ENCODE data around the gene PUS1.

DNA sequence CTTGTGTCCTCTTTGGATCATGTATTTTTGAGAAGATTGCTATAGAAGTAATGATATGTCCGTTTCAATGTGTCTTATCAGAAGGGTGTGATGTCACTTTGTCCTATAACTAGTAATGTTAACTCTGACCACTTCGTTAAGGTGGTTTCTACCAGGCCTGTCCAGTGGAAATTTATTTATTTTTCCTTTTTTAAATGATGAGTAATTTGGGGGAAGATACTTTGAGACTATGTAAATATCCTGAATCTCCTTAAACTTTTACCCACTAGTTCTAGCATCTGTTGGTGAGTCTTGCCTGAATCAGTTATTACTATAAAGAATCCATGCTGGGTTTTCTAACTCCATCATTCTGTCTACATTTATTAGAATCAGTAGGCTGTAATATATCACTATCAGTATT, 36.0 kb downstream of the PUS1 start:
- TF ChIP-seq EZH2 (IDR thresholded peaks at IDR 0.05; ENCODE audit: borderline replicate concordance) (no peak), EZH2phosphoT487 (IDR thresholded peaks at IDR 0.05; ENCODE audit: low read depth, severe bottlenecking, unreplicated experiment) (no peak)
- TF ChIP-seq, protein P1, sequence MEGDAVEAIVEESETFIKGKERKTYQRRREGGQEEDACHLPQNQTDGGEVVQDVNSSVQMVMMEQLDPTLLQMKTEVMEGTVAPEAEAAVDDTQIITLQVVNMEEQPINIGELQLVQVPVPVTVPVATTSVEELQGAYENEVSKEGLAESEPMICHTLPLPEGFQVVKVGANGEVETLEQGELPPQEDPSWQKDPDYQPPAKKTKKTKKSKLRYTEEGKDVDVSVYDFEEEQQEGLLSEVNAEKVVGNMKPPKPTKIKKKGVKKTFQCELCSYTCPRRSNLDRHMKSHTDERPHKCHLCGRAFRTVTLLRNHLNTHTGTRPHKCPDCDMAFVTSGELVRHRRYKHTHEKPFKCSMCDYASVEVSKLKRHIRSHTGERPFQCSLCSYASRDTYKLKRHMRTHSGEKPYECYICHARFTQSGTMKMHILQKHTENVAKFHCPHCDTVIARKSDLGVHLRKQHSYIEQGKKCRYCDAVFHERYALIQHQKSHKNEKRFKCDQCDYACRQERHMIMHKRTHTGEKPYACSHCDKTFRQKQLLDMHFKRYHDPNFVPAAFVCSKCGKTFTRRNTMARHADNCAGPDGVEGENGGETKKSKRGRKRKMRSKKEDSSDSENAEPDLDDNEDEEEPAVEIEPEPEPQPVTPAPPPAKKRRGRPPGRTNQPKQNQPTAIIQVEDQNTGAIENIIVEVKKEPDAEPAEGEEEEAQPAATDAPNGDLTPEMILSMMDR (IDR thresholded peaks at IDR 0.05; ENCODE audit: poor library complexity) = no peak

Measured in hepatocyte (in vitro differentiated cells).